ENCODE results near the gene PGBD4. TPM values are rescaled to one million over a fixed set of nuclear protein-coding genes. Genes with fewer than 3 reads are reported as not detected.
A peak's percentile ranks its signal among the peaks of the same experiment; 100 is the strongest.

The PGBD4 gene
- total RNA-seq, 1 experiment from 2014 or later: 1.3 TPM

GRCh38 chr15:34147371-34148140 is 45.7 kb downstream of the PGBD4 start:
- CTCF ChIA-PET: interaction anchor here (0.7 kb wide), 1 partner anchor 25 kb away, joined by 5 read pairs; no protein-coding TSS in a partner anchor
- Mint-ChIP-seq H3K9me3 (ENCODE audit: low read depth, unreplicated experiment) (no peaks in the 10 kb centered on the region), H3K27ac (ENCODE audit: unreplicated experiment) (no peak overlapping the region), H3K36me3 (ENCODE audit: insufficient read depth, unreplicated experiment) (no peaks in the 10 kb centered on the region), H3K27me3 (ENCODE audit: unreplicated experiment) (no peaks in the 10 kb centered on the region), H3K4me3 (ENCODE audit: low read depth, unreplicated experiment) (no peak overlapping the region), H3K4me1 (ENCODE audit: low read depth, unreplicated experiment) (no peaks in the 10 kb centered on the region)
- intact Hi-C loops (cut with micrococcal nuclease; ENCODE audit: unreplicated experiment): no loop called here
- DNase-seq: no peak
- no peak for TF ChIP-seq CTCF (IDR thresholded peaks at IDR 0.05; ENCODE audit: unreplicated experiment)
- BruUV-seq (replicated peaks): no TSS peak

GRCh38 chr15:34154725-34155204 is 52.9 kb downstream of the PGBD4 start:
- no peaks in the 10 kb centered on the region for H3K9me3 Mint-ChIP-seq (ENCODE audit: low read depth, unreplicated experiment)
- H3K27ac Mint-ChIP-seq (ENCODE audit: unreplicated experiment): peak overlapping the region; percentile 81
- H3K27me3 Mint-ChIP-seq (ENCODE audit: unreplicated experiment): no peaks in the 10 kb centered on the region
- intact Hi-C loops (cut with micrococcal nuclease; ENCODE audit: unreplicated experiment): no loop called here
- peak; percentile 3 for DNase-seq
- TF ChIP-seq CTCF (IDR thresholded peaks at IDR 0.05; ENCODE audit: unreplicated experiment): no peak
- no peaks in the 10 kb centered on the region for H3K36me3 Mint-ChIP-seq (ENCODE audit: insufficient read depth, unreplicated experiment)
- CTCF ChIA-PET: no interaction called here
- H3K4me1 Mint-ChIP-seq (ENCODE audit: low read depth, unreplicated experiment): no peaks in the 10 kb centered on the region
- no TSS peak for BruUV-seq (replicated peaks)
- no peak overlapping the region for H3K4me3 Mint-ChIP-seq (ENCODE audit: low read depth, unreplicated experiment)

- Mint-ChIP-seq H3K4me3 (ENCODE audit: low read depth, unreplicated experiment) (no peak overlapping the region), H3K36me3 (ENCODE audit: insufficient read depth, unreplicated experiment) (no peaks in the 10 kb centered on the region), H3K4me1 (ENCODE audit: low read depth, unreplicated experiment) (no peaks in the 10 kb centered on the region), H3K9me3 (ENCODE audit: low read depth, unreplicated experiment) (peaks cover 4% of the 10 kb centered on the region), H3K27me3 (ENCODE audit: unreplicated experiment) (no peaks in the 10 kb centered on the region), H3K27ac (ENCODE audit: unreplicated experiment) (no peak overlapping the region)
- CTCF ChIA-PET: no interaction called here
- BruUV-seq (replicated peaks): no TSS peak
- no peak for DNase-seq
- TF ChIP-seq CTCF (IDR thresholded peaks at IDR 0.05; ENCODE audit: unreplicated experiment): no peak
- intact Hi-C loops (cut with micrococcal nuclease; ENCODE audit: unreplicated experiment): no loop called here
These were observed 54.0 kb downstream of the PGBD4 start for GRCh38 chr15:34155859-34156258.

Other genes starting within 250 kb of the PGBD4 start
- gene CHRM5, start 133.6 kb upstream of the PGBD4 start, total RNA-seq (2022): not detected in 2 replicates
- 2.8 and 3.1 TPM in 2 replicates for gene AVEN, start 62.9 kb upstream of the PGBD4 start, total RNA-seq (2022)
- gene EMC7, start 221 bp upstream of the PGBD4 start, total RNA-seq (2022): 30.5 and 34.3 TPM in 2 replicates
- 12.9 and 14.8 TPM in 2 replicates for gene KATNBL1, start 108.0 kb downstream of the PGBD4 start, total RNA-seq (2022)
- 40.3 and 43.9 TPM in 2 replicates for gene EMC4, start 122.9 kb downstream of the PGBD4 start, total RNA-seq (2022)
- 3.8 and 4.2 TPM in 2 replicates for gene SLC12A6, start 235.7 kb downstream of the PGBD4 start, total RNA-seq (2022)
- 46.0 and 48.1 TPM in 2 replicates for gene NOP10, start 241.1 kb downstream of the PGBD4 start, total RNA-seq (2022)
- not detected in 2 replicates for gene NUTM1, start 241.2 kb downstream of the PGBD4 start, total RNA-seq (2022)